Hematopoietic multipotent progenitor cell treated with erythropoietin and hydrocortisone succinate and interleukin-3 and kit ligand, for 15 days (in vitro differentiated cells): ENCODE results near the gene ZFHX2.
"Not testable (repeated sequence)": the region's sequence is repeated elsewhere in the genome, so short reads cannot be mapped to it uniquely, and the experiment has no call there.

Source experiments
- DNase-seq: peaks from one replicate; pipeline ENCODE4 v3.0.0-alpha.2; 2015; ENCODE audit warnings: low spot score

The ZFHX2 gene

GRCh38 chr14:23551266-23552028 lies at the start of gene ZFHX2:
Gene ZFHX2, minus strand, starts transcription at chr14:23551765. Its CDS starts 16,440 bp downstream, at chr14:23535325.
- peak; percentile 52 for DNase-seq

GRCh38 chr14:23600806-23601205 lies 49.2 kb upstream of the ZFHX2 start:
- DNase-seq: no peak

GRCh38 chr14:23600322-23600707 lies 48.8 kb upstream of the ZFHX2 start:
- DNase-seq: no peak

- DNase-seq: not testable (repeated sequence)
Measured at GRCh38 chr14:23594191-23594590, 42.6 kb upstream of the ZFHX2 start.

GRCh38 chr14:23590198-23590597 lies 38.6 kb upstream of the ZFHX2 start:
- no peak for DNase-seq

- no peak for DNase-seq
Measured at GRCh38 chr14:23589606-23590005, 38.0 kb upstream of the ZFHX2 start.

- DNase-seq: peak; percentile 39
Measured at GRCh38 chr14:23588884-23589598, 37.5 kb upstream of the ZFHX2 start.

- not testable (repeated sequence) for DNase-seq
Measured at GRCh38 chr14:23584527-23585203, 33.1 kb upstream of the ZFHX2 start.

- DNase-seq: not testable (repeated sequence)
Measured at GRCh38 chr14:23583761-23584526, 32.4 kb upstream of the ZFHX2 start.

GRCh38 chr14:23582906-23583760 lies 31.6 kb upstream of the ZFHX2 start:
- no peak for DNase-seq

GRCh38 chr14:23580948-23581281 lies 29.4 kb upstream of the ZFHX2 start:
- DNase-seq: no peak

- no peak for DNase-seq
Measured at GRCh38 chr14:23580152-23580926, 28.8 kb upstream of the ZFHX2 start.

- DNase-seq: no peak
Measured at GRCh38 chr14:23579739-23580138, 28.2 kb upstream of the ZFHX2 start.

- no peak for DNase-seq
Measured at GRCh38 chr14:23579311-23579630, 27.7 kb upstream of the ZFHX2 start.

GRCh38 chr14:23578560-23579310 lies 27.2 kb upstream of the ZFHX2 start, which contains the start of gene JPH4:
Gene JPH4, minus strand, starts transcription at chr14:23578790. Its CDS starts 1,337 bp downstream, at chr14:23577453.
- no peak for DNase-seq

- DNase-seq: no peak
Measured at GRCh38 chr14:23577710-23578392, 26.3 kb upstream of the ZFHX2 start.

GRCh38 chr14:23577004-23577681 lies 25.6 kb upstream of the ZFHX2 start:
- DNase-seq: no peak

GRCh38 chr14:23573384-23574015 lies 21.9 kb upstream of the ZFHX2 start:
- no peak for DNase-seq
